ENCODE measurements around the gene TTLL5. TPM values are rescaled to one million over a fixed set of nuclear protein-coding genes. Genes with fewer than 3 reads are reported as not detected.

TTLL5 gene
- total RNA-seq, 1 experiment from 2014 or later = 35.7 TPM

- H3K4ac ChIP-seq (ENCODE audit: low read depth, low read length) = no peak overlapping the region
- H3K79me1 ChIP-seq (ENCODE audit: insufficient read depth, low read depth, low read length, poor library complexity, severe bottlenecking) = no peaks in the 10 kb centered on the region
- H2BK20ac ChIP-seq (ENCODE audit: low read depth, low read length, poor library complexity, severe bottlenecking) = no peak overlapping the region
- no peaks in the 10 kb centered on the region for H3K4me1 ChIP-seq (ENCODE audit: insufficient read depth, low read length)
- no peak overlapping the region for H3K9ac ChIP-seq (ENCODE audit: extremely low read depth, insufficient read length, low read length)
- no peaks in the 10 kb centered on the region for H3K9me3 ChIP-seq (ENCODE audit: control insufficient read depth, low read depth, low read length)
- H2BK120ac ChIP-seq (ENCODE audit: low read depth, low read length, poor library complexity, severe bottlenecking) = no peak overlapping the region
- peaks cover 0 to 4% of the 10 kb centered on the region in 2 experiments; a peak in 3 of 5 replicates for H3K9me3 Mint-ChIP-seq
- H3K4me3 Mint-ChIP-seq = no peak overlapping the region
- TF ChIP-seq CTCF (conservative IDR thresholded peaks at IDR 0.05) = no peak
- H3K14ac ChIP-seq (ENCODE audit: insufficient read depth, low read length) = no peak overlapping the region
- H3K4me1 Mint-ChIP-seq = 0 out of 4 replicates have a peak, but pooled peaks cover 0 to 2% of the 10 kb centered on the region in 2 experiments
- H3K79me2 ChIP-seq (ENCODE audit: insufficient read depth, low read length) = no peaks in the 10 kb centered on the region
- H3K23me2 ChIP-seq (ENCODE audit: insufficient read length, low read depth, low read length, poor library complexity, severe bottlenecking) = no peaks in the 10 kb centered on the region
- H4K20me1 ChIP-seq (ENCODE audit: control insufficient read depth, insufficient read depth, insufficient read length) = no peaks in the 10 kb centered on the region
- no peak overlapping the region for H3K4me2 ChIP-seq (ENCODE audit: insufficient read depth, insufficient read length, low read length)
- no peaks in the 10 kb centered on the region; a peak in 2 of 7 replicates for H3K36me3 Mint-ChIP-seq (ENCODE audit: insufficient read depth in 1 of 3, low read depth in 3 of 3)
- no peak overlapping the region for H3K56ac ChIP-seq (ENCODE audit: insufficient read length, low read depth, low read length)
- H4K91ac ChIP-seq (ENCODE audit: insufficient read length, low read depth, low read length) = no peak overlapping the region
- no peak overlapping the region for H2BK15ac ChIP-seq (ENCODE audit: low read depth, low read length)
- H3K27ac ChIP-seq (ENCODE audit: insufficient read length, low read depth, low read length) = no peak overlapping the region
- no peaks in the 10 kb centered on the region for H3K27me3 ChIP-seq (ENCODE audit: insufficient read depth, low read length)
- no peak overlapping the region for H3K27ac Mint-ChIP-seq
- H3T11ph ChIP-seq (ENCODE audit: low read length) = no peak overlapping the region
- no peak overlapping the region for H2AK5ac ChIP-seq (ENCODE audit: insufficient read length, low read length)
- H2AFZ ChIP-seq (ENCODE audit: low read length) = no peak overlapping the region
- no peak overlapping the region for H2BK12ac ChIP-seq (ENCODE audit: insufficient read length, low read depth, low read length)
- no peak overlapping the region for H4K8ac ChIP-seq (replicated peaks; ENCODE audit: insufficient read length, low read depth, low read length)
- peaks cover 3% of the 10 kb centered on the region for H3K27me3 Mint-ChIP-seq (ENCODE audit: low read depth)
- H3K23ac ChIP-seq (ENCODE audit: insufficient read length, low read depth, low read length) = no peak overlapping the region
- H4K5ac ChIP-seq (ENCODE audit: insufficient read length, low read depth, low read length) = no peak overlapping the region
- no CpG with 5 or more reads among the region's 4 CpGs for WGBS (ENCODE audit: extremely low coverage, insufficient read length, low lambda C conversion rate)
- DNase-seq = no peak
- no peak overlapping the region for H3K18ac ChIP-seq (ENCODE audit: insufficient read length, low read depth, low read length)
- no peak overlapping the region for H2BK5ac ChIP-seq (ENCODE audit: insufficient read length, low read length)
Observed at GRCh38 chr14:75614179-75614578, 46.9 kb upstream of the TTLL5 start.
